IMR-90 (cell line): Measurements from ENCODE around the gene RABIF. TPM values are rescaled to one million over a fixed set of nuclear protein-coding genes. Genes with fewer than 3 reads are reported as not detected.

Source experiments
- ATAC-seq: fragments of 200-7000 bp; cut with Tn5 transposase; 2 replicates; pipeline ENCODE4 v1.9.1; 2020; ENCODE audit warnings: low read depth, mild to moderate bottlenecking, moderate library complexity
- BruUV-seq: library from RNA; stranded (reverse); fragments of 400-500 nt; replicated peaks from 2 replicates; lab custom pipeline; 2021; lab: Mats Ljungman, UMichigan
- CTCF ChIA-PET: fragments of 300-600 bp; formaldehyde crosslinking; extraction: SDS; loops from one replicate; lab custom pipeline; 2021; ENCODE audit warnings: antibody characterized with exemption; lab: Yijun Ruan, JAX
- POLR2A ChIA-PET: fragments of 300-600 bp; sonication (Branson Sonifier 250); formaldehyde crosslinking; loops from one replicate; lab custom pipeline; 2022; ENCODE audit warnings: antibody characterized with exemption; ENCODE audit not compliant: unreplicated experiment; lab: Charles Lee
- DNase-seq: peaks from one replicate; pipeline ENCODE4 v3.0.0; 2013
- H2AFZ ChIP-seq: replicated peaks from 2 replicates; pipeline ENCODE3; 2013; ENCODE audit warnings: low read length, mild to moderate bottlenecking; ENCODE audit not compliant: poor library complexity
- H2AK5ac ChIP-seq: 2 replicates; pipeline ENCODE4 v1.6.1; 2013; ENCODE audit warnings: low read depth, low read length, inconsistent platforms
- H2AK9ac ChIP-seq: replicated peaks from 2 replicates; pipeline ENCODE3; 2013; ENCODE audit warnings: mild to moderate bottlenecking, low read depth, low read length, moderate library complexity; ENCODE audit not compliant: poor library complexity
- H2BK120ac ChIP-seq: 2 replicates; pipeline ENCODE4 v1.6.1; 2013; ENCODE audit warnings: low read depth, low read length, inconsistent platforms
- H2BK15ac ChIP-seq: 3 replicates; pipeline ENCODE4 v1.6.1; 2013; ENCODE audit warnings: low read depth, low read length, inconsistent platforms
- H2BK20ac ChIP-seq: 2 replicates; pipeline ENCODE4 v1.6.1; 2013; ENCODE audit warnings: low read depth, mild to moderate bottlenecking, inconsistent platforms, low read length, moderate library complexity
- H2BK5ac ChIP-seq: 2 replicates; pipeline ENCODE4 v1.6.1; 2013; ENCODE audit warnings: mild to moderate bottlenecking, low read depth, low read length, inconsistent platforms; ENCODE audit not compliant: poor library complexity, severe bottlenecking
- H3K14ac ChIP-seq: replicated peaks from 2 replicates; pipeline ENCODE4 v1.6.1; 2013; ENCODE audit warnings: low read depth, low read length, inconsistent platforms
- H3K18ac ChIP-seq: 2 replicates; pipeline ENCODE4 v1.6.1; 2013; ENCODE audit warnings: low read depth, low read length, control low read depth
- H3K23ac ChIP-seq: 2 replicates; pipeline ENCODE4 v1.6.1; 2013; ENCODE audit warnings: low read depth, low read length, inconsistent platforms
- H3K27ac ChIP-seq: 2 replicates; pipeline ENCODE4 v1.5.1; 2013; ENCODE audit warnings: mild to moderate bottlenecking, control low read depth, low read length; ENCODE audit not compliant: insufficient read depth
- H3K27me3 ChIP-seq: 2 replicates; pipeline ENCODE4 v1.6.1; 2013; ENCODE audit warnings: low read length; ENCODE audit not compliant: control insufficient read depth, insufficient read depth
- H3K36me3 ChIP-seq: 2 replicates; pipeline ENCODE4 v1.6.1; 2013; ENCODE audit warnings: low read length, mixed read lengths; ENCODE audit not compliant: control insufficient read depth, insufficient read depth
- H3K4ac ChIP-seq: 2 replicates; pipeline ENCODE4 v1.6.1; 2013; ENCODE audit warnings: low read depth, low read length, inconsistent platforms
- H3K4me1 ChIP-seq: 2 replicates; pipeline ENCODE4 v1.6.1; 2013; ENCODE audit warnings: low read length, mixed read lengths; ENCODE audit not compliant: control insufficient read depth, insufficient read depth
- H3K4me2 ChIP-seq: 2 replicates; pipeline ENCODE4 v1.6.1; 2013; ENCODE audit warnings: low read depth, mild to moderate bottlenecking, control low read depth, low read length, moderate library complexity
- H3K4me3 ChIP-seq: 2 replicates; pipeline ENCODE4 v1.5.1; 2013; ENCODE audit warnings: low read depth, mild to moderate bottlenecking, control low read depth, low read length, moderate library complexity; ENCODE audit not compliant: insufficient read depth
- H3K56ac ChIP-seq: 2 replicates; pipeline ENCODE4 v1.6.1; 2013; ENCODE audit warnings: low read length, inconsistent platforms; ENCODE audit not compliant: insufficient read depth; ENCODE audit errors: extremely low read depth
- H3K79me1 ChIP-seq, 2 experiments: 2 replicates each; pipeline ENCODE4 v1.6.1; 2013; ENCODE audit warnings: low read length in 2 of 2, inconsistent platforms in 1 of 2, low read depth in 1 of 2
- H3K9ac ChIP-seq: 2 replicates; pipeline ENCODE4 v1.6.1; 2013; ENCODE audit warnings: low read depth, low read length, control low read depth
- H3K9me1 ChIP-seq: 2 replicates; pipeline ENCODE4 v1.6.1; 2013; ENCODE audit warnings: low read length, inconsistent platforms; ENCODE audit not compliant: insufficient read depth
- H3K9me3 ChIP-seq: 2 replicates; pipeline ENCODE4 v1.6.1; 2013; ENCODE audit warnings: low read length; ENCODE audit not compliant: control insufficient read depth, insufficient read depth
- H4K20me1 ChIP-seq: 2 replicates; pipeline ENCODE4 v1.6.1; 2013; ENCODE audit warnings: low read length, inconsistent platforms; ENCODE audit not compliant: insufficient read depth
- H4K5ac ChIP-seq: 2 replicates; pipeline ENCODE4 v1.6.1; 2013; ENCODE audit warnings: mild to moderate bottlenecking, low read depth, low read length, control low read depth
- H4K8ac ChIP-seq, 2 experiments: 2 replicates each; pipeline ENCODE4 v1.6.1; 2013; ENCODE audit warnings: low read depth in 2 of 2, low read length in 2 of 2, control low read depth in 1 of 2, inconsistent platforms in 1 of 2
- H4K91ac ChIP-seq: 2 replicates; pipeline ENCODE4 v1.6.1; 2013; ENCODE audit warnings: low read depth, low read length, inconsistent platforms; ENCODE audit not compliant: insufficient read depth
- CEBPB ChIP-seq: IDR thresholded peaks from 2 replicates; pipeline ENCODE4 v1.6.1; 2012; ENCODE audit warnings: low read depth, low read length, improper control_type of control experiment
- CTCF ChIP-seq: conservative IDR thresholded peaks from 2 replicates; pipeline ENCODE4 v1.5.1; 2012; ENCODE audit warnings: mild to moderate bottlenecking, low read depth, low read length, improper control_type of control experiment
- MXI1 ChIP-seq: IDR thresholded peaks from 2 replicates; pipeline ENCODE4 v1.6.1; 2012; ENCODE audit warnings: low read depth, mild to moderate bottlenecking, low read length, moderate library complexity, borderline replicate concordance
- USF2 ChIP-seq: fragments of 150-350 bp; IDR thresholded peaks from 2 replicates; pipeline ENCODE4 v1.6.1; 2017; ENCODE audit warnings: mild to moderate bottlenecking, antibody characterized with exemption, low read length, low read depth
- WGBS, 2 experiments: methylation state at CpG; one replicate each; pipeline versions ENCODE4 v1.1.5 to v1.1.7; 2013; ENCODE audit warnings: missing lambda C conversion rate in 2 of 2; ENCODE audit not compliant: insufficient read length in 1 of 2; ENCODE audit errors: extremely low coverage in 2 of 2; 5-methylcytosine and 5-hydroxymethylcytosine counted together
- dilution Hi-C: fragments of 300-500 bp; cut with HindIII; formaldehyde crosslinking; loops from one replicate; pipeline ENCODE4 v1.14.3; 2018; ENCODE audit warnings: low sequenced_read_pairs; ENCODE audit not compliant: unreplicated experiment
- in situ Hi-C: fragments of 300-500 bp; cut with MboI; formaldehyde crosslinking; loops from 3 replicates; pipeline ENCODE4 v1.14.3; 2019; ENCODE audit warnings: low sequenced_read_pairs, inconsistent platforms, mixed read lengths
- intact Hi-C: fragments of 100-400 bp; cut with micrococcal nuclease; formaldehyde crosslinking; loops from 2 replicates; pipeline ENCODE4 v1.10.0; 2022
- polyA plus RNA-seq, 3 experiments: library from polyadenylated mRNA; depleted of rRNA; stranded (reverse); fragments of >200 nt; gene quantifications; 2 replicates each; pipeline ENCODE4 v1.2.3, GENCODE V29; 2012; ENCODE audit warnings: low replicate concordance in 1 of 3
- total RNA-seq: library from RNA; depleted of rRNA; stranded (reverse); fragments of >200 nt; gene quantifications from 2 replicates; pipeline ENCODE4 v1.2.3, GENCODE V29; 2012

RABIF gene
- total and polyA plus RNA-seq, 2 of the 4 experiments (the other 2 are of a cell fraction) = 4.8 to 7.9 TPM

DNA sequence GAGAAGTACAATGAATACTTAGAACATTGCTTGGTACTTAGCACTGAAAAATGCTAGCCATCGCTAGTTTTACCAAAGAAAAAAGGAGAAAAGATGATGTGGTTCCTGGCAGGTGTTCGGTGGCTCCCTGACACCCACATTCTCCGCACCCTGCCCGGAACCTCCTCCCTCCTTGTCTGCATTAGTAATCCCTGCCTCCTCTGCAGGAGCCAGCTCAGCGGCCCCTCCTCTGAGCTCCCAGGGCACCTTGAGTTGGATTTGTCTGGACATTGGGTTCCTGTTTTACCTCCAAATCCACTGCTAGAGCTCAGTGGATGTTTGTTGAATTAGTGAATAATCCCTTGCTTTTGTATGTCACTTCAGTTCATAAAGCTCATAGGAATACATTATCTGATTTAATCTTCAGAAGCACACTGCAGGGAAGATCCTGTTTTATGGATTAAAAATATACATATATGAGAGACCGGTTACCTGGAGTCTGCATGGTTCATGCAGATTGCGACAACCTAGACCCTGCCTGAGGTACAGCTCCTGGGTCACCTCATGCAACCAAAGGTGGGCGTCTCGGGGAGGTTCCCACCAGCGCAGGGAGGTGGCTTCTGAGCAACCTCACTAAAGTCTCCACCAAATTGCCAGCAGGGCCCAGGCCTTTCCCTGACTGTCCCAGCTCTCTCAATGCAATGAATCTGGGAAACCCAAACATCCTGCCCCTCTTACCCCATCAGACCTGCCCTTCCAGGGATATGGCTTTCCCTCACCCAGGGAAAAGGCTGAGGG, 54.0 kb downstream of the RABIF start:
- no CpG with 5 or more reads among the region's 10 CpGs for WGBS, 2 experiments
- H2BK15ac ChIP-seq = no peak overlapping the region
- CTCF ChIA-PET = no interaction called here
- no peaks in the 10 kb centered on the region for H3K4me1 ChIP-seq
- no peak overlapping the region for H2AK9ac ChIP-seq
- no peak overlapping the region for H3K9ac ChIP-seq
- peaks cover 45% of the 10 kb centered on the region for H3K27me3 ChIP-seq
- no peak overlapping the region for H3K14ac ChIP-seq
- H4K5ac ChIP-seq = no peak overlapping the region
- TF ChIP-seq MXI1 = no peak
- no peak for TF ChIP-seq USF2
- no peak for TF ChIP-seq CTCF
- TF ChIP-seq CEBPB = no peak
- in situ Hi-C loops = no loop called here
- no peaks in the 10 kb centered on the region for H3K36me3 ChIP-seq
- H3K23ac ChIP-seq = no peak overlapping the region
- H2AFZ ChIP-seq = no peak overlapping the region
- H3K4me2 ChIP-seq = no peak overlapping the region
- no peak overlapping the region for H3K4ac ChIP-seq
- no peaks in the 10 kb centered on the region for H4K20me1 ChIP-seq
- no peaks in the 10 kb centered on the region for H3K9me3 ChIP-seq
- H2BK120ac ChIP-seq = no peak overlapping the region
- dilution Hi-C loops = no loop called here
- no TSS peak for BruUV-seq
- H3K27ac ChIP-seq = no peak overlapping the region
- no peak overlapping the region for H2BK20ac ChIP-seq
- no peaks in the 10 kb centered on the region for H3K9me1 ChIP-seq
- intact Hi-C loops = no loop called here
- H3K18ac ChIP-seq = no peak overlapping the region
- DNase-seq = no peak
- H3K4me3 ChIP-seq = no peak overlapping the region
- no peak overlapping the region for H3K56ac ChIP-seq
- POLR2A ChIA-PET = no interaction called here
- no peak overlapping the region for H4K91ac ChIP-seq
- no peaks in the 10 kb centered on the region for H3K79me1 ChIP-seq
- no peak overlapping the region for H2BK5ac ChIP-seq
- no peak for ATAC-seq
- H2AK5ac ChIP-seq = no peak overlapping the region
- H4K8ac ChIP-seq = no peak overlapping the region
